ENCODE results near the gene IL1R2.

IL1R2 gene

DNA sequence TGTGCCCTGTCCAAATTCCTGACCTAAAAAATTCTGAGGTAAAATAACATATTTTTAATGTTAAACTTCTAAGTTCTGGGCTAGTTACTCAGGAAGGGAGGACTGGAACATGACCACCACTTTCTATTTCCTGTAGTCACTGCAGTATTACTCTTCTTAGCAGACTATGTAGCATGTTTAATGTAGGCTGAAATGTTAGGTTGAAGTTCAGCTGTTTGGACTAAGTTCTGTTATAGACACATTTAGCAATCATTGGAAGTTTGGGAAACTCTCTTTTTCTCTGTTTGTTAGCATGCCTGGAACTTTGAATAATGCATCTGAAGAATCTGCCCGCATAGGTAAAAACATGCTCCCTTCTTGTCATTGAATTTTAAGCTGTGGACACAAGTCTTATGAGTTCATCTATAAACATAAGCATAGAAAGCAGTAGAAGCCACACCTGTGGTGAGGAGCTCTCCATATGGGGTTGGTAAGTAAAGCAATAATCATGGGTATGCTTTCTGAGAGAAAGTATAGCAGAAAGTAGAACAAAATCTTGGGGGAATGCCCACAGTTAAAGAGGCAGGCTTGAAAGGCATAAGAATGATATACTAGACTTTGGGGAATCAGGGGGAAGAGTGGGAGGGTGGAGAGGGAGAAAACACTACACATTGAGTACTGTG lies 52.6 kb downstream of the IL1R2 start:
- no peak for DNase-seq

DNA sequence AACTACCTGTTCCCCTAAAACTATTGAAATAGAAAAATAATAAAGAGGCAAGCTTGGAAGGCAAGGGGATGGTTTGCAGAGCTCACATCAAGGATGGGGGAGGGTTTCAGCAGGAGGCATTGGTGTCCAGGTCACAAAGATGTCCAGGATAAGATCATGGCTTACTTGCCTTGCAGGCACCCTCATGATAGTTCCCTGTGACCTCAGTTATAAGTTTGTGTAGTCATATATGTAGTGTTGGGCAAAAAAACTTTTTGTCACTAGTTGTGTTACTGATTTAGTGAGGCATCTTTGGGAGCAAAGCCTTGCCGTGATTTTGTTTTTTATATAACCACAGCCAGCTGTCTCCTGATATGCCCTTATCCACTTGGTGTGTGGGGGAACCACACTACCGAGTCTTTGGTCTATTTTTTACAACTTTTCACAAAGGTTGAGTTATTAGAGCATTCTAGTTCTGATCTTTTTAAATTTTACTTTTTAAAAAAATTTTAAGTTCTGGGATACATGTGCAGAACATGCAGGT lies 53.3 kb downstream of the IL1R2 start:
- no peak for DNase-seq

DNA sequence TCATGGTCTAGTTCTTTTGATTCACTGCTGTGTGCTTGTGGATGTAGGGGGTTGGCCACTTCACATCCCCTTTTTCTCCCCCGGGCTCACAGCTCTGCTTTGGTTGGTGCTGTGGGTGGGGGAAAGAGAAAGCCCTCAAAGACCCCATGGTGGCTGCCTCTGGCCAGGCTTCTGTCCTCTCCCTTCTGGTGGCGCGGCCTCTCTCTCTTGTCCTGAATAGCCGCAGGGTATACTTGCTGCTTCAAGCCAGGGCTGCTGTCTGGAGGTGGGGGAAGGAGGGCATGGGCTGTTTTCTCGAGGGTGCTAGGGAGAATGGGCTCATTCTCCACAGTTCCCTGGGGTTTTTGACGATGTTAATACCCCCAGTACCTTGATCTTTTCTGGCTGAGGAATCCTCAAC lies 53.9 kb downstream of the IL1R2 start:
- no peak for DNase-seq

DNA sequence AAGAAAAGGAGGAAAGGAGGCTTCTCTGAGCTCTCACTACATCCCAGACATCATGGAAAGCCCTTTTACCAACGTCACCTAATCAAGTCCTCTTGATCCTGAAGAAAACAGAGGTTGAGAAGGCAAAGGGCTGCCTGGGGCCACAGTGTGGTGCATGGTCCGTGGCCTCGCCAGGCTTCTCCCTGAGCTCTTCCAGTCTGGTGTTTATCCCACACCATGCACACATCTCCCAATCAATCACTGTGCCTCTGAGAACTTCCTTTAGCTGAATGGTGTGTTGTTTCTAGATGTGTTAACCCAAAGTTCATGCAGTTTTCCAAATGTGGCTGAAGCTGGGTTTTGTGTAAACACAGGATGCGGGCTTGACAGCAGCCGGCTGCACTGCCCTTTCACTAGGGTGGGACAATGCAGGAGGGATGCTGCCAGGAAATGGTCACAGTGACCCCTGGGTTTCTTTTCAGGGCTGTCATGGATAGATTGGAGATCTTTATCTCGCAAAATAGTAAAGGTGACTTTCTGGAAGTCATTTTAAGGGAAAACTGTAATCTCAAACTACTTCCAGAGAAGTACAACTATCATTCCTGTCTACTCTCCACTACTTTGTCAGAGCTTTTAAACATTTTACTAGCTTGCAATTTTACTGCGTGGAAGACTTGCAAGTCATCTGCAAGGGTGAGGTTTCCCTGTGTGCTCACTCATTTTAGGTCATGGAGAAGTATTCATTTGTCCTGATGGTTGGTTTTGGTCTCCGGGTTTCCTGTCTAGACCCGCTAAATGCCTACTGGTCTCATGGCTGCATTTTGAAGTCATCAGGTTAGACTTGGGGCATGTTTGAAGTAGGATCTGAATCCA lies 54.6 kb downstream of the IL1R2 start:
- DNase-seq = no peak

DNA sequence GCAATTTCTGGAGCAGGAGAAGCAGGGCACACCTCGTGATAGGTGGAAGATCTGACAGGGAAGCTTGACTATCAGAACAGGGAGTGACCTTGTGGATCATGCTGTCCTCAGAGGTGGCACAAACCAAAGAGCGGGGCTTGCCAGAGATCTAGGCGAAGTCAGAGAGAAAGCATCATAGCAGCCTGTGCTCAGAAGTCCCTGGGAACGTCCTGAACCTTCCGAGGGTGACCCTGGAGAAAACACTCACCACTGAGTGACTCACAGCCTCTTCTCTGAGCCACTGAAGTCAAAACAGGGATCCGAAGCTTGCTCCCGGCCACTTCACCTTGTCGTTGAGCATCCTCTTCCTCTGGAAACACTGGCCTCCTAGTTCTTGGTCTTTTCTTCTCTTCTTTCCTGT lies 56.7 kb downstream of the IL1R2 start:
- no peak for DNase-seq

DNA sequence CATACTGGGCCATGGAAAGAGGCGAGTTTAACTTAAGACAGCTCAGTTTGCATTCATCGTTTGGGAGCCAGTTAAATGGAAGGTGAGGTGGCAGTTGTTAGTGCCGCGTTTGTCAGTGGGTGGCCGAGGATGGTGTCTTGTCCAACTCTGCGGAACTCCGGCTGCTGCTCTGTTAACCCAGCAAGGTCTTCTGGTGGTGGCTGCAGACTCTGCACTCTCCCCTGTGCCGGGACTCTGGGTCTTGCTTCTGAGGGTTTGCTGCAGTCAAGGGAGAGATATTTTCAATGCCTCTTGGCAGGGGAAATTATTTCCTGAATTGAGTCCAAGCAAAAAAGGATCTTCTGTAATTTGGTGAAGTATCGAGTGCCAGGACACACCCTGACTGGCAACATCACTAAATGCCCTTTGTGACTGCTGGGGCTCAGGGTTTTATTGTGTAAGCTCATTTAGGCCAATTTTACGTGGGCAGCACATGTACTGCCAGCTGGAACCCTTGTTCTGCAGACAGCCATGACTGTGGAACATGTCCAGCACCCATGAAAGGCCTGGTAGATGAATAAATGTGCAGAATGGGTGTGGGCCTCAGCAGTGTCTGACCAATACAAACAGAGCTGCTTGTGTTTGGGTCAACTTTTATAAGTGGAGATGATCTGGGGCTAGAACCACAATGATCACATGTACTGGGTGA lies 58.1 kb downstream of the IL1R2 start:
- no peak for DNase-seq

DNA sequence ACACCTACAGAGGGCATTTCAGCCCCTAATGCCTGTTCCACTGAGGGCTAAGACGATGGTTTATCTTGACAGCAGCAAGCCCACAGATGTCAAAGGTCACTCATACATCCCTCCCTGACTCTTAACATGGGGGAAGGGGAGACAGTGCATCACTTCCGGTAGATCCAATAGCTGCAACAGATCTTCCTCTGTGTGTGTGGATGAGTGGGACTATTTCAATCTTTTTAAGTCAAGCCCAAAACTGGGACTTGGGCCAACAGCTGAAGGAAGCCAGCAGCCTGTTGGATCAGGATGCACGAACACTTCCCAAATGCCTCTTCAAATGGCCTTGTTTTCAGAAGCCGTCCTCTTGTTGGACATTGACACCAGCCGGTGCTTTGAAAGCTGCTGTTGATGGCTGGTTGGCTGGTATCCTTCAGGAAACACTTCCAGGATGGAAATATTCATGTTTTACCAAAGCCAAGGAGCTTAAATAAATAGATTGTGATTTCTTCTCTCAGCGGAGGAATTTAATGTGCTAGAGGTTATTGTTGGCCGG lies 59.2 kb downstream of the IL1R2 start:
- DNase-seq = no peak

DNA sequence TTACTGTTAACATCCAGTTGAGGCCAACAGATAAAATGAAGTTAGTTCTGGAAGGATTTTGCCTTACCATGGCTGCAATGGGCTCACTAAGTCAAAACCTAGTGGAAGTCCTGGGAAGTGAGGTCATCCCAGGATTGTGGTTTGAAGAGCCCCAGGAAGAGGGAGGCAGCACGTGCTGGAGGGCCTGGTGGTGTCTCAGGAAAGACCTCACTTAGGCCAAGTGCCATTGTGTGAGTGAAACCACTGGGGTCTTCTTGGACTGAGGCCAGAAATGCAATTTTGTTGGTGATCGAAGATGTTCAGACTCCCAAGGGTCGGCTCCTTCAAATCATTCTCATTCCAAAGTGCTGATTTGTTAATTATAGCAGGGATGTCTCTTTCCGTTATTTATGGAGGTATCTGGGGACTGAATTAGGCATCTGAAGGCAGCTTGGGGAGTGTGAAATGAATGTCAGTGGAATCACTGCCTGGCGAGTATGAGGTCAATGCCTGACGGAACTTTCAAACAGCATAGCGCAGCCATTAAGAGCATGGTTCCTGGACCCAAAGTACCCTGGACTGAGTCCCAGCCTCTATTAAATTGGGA lies 60.0 kb downstream of the IL1R2 start:
- no peak for DNase-seq

DNA sequence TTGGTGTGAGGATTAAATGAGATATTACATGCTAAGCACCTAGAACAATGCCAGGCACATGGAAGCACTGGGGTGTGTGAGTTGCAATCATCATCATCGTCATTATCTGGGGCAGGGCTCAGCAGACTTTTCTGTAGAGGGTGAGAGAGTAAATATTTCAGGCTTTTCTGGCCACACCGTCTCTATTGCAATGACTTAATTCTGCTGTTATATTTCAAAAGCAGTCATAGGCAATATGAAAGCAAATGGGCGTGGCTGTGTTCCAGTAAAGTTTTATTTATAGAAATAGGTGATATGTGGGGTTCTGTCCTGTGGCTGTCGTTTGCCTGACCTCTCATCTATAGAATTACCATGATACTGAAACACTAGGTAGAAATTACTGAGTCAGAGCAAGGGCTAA lies 60.6 kb downstream of the IL1R2 start:
- DNase-seq = no peak

DNA sequence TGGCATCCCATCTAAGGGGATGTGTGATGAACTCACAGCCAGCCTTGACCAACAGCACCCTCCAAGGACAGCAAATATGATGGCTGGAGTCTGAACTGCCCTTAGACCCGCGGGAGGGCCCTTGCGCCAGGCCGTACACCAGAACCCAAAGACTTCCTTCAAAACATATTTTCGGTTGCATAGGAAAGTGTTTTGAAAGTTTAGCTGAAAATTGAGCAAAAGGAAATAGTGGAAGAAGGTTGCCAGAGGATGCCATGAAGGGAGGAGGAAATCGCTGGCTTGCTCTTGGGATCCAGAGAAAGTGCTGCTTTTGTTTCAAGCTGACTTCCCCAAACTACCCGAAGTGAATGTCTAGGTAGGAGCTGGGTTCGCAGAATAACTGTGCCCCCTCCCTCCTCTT lies 61.3 kb downstream of the IL1R2 start:
- no peak for DNase-seq

DNA sequence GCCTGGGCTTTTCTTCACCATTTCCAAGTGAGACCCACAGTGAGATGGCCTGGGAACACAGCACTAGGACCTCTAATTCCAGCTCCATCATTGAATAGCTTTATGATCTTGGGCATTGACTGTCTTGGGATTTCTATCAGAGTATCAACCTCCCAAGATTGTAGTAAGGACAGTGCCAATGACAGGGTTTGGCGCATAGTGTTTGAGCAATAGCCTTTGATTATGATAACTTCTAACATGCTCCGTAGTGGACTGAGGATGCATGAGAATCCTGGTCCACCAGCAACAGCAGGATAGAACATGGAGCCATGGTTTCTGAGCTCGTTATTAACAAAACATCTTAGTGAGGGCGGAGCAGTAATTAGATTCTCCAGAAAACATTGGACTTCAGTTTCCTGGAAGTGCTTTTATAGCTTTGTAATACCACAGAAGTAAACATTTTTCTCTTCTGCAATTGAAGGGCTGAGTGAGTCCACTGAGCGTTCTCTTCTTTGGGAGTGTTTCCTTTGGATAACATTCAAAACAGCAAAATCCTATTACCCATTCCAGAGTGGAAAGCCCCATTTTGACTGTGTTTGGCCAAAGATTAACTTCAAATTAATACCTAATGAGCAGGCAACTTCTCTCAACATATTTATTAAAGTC lies 63.7 kb downstream of the IL1R2 start:
- DNase-seq = no peak

DNA sequence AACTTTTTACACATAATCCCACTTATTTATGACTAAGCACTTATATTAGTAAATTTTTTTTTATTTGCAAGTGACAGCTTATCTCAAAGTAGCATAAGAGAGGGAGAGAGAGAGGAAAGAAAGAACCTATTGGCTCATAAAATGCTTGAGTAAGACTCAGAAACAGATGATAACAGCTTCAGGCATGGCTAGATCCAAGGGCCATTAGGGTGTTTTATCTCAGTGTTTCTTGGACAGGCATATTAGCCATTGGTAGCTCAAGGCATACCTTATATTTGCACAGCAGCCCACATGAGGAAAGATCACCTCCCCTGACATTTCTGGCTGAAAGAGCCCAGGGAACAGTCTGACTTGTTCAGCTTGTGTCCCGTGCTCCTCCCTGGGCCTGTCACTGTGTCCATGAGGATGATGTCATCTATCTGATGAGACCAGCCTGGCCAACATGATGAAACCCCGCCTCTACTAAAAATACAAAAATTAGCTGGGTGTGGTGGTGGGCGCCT lies 64.4 kb downstream of the IL1R2 start:
- DNase-seq = no peak

DNA sequence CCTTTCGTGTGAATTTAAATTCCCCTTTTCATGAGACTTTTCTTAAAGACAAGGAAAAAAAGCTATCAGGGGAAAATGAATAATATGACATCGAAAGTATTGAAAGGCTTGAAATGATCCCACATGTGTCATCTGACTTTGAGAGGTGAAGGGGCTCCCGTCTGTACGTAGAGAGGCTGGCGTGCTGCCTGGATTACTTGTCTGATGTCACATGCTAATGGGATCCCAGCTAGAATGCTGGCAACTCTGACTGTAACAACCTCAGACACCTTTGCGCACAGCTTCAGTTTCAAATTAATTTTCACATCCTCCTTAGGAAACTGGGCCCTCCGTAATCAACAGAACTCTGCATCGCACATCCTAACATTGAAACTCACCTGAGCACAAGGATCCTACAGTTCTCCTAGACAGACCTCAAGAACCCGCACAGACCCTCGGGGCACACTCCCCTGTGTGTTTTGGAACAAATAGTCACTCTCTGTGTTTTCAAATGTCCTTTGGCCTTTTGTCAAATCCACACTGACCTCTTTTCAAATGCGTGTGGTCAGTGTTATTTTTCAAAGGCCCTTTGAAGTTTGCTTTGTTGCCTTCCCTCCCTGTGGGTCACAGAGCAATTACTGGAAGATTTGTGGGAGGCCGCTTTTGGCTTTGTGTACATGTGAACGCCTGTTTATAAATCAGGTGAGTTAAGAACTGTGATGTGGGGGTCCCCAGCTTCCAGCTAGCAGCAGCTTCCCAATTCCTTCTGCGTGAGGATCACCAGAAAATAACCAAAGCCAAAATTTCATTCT lies 65.9 kb downstream of the IL1R2 start:
- no peak for DNase-seq

DNA sequence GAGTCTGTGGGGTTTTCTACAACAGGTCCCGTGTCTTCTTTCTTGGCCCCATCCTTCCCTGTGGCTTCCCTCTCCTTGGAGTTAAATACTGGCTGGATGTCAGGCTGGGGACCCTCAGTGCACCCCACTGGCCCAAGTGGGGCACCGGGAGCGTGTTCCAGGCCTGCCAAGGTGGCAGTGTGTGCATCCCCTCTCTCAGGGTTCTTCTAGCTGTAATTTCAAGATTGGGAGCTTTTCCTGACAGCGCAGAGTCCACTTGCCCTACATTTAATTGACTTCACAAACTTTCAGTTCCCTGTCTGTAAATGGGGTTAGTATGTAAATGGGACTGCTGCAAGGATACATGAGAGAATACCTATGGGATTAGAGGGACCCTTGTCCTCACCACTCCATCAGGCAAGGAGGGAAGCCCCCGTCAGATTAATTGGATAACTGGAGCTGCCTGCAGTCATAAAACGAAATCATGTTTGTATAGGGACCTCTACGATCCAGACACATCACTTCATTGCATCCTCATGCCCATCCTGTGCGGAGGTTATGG lies 66.6 kb downstream of the IL1R2 start:
- no peak for DNase-seq

DNA sequence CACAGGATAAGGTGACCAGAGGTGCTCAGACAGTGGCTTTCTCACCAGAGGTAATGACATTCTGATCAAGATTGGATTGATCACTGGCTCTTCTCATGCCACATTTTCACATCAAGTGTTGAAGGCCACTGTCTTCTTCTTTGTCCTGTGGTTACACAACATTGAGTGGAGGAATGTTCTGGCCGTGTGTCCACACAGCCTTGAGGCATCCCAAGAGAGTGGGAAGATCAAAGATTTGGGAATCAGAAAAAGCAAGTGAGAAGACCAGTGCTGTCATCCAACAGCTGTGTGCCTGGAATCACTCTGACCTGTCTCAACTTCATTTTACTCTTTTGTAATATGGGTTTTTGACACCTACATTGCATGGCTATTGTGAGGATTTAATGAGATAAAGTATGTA lies 67.4 kb downstream of the IL1R2 start:
- DNase-seq = no peak

DNA sequence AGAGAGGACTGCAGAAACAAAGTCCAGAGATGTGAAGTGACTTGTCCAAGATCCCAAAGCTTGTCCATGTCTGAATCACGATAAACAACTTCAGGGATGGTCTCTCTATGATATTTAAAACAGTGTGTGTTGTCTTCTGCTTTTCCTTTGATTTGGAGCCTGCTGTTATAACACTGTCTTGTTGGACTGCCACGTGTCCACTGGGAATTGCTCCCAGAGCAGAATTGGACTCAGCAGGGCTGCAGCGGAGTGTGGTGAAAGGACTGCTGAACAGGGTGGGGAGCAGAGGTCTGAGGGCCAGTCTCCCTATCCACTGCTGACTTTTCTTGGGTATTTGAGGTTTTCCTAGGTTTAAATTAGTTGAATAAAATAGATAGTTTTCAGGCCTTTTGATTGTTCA lies 68.3 kb downstream of the IL1R2 start:
- no peak for DNase-seq

DNA sequence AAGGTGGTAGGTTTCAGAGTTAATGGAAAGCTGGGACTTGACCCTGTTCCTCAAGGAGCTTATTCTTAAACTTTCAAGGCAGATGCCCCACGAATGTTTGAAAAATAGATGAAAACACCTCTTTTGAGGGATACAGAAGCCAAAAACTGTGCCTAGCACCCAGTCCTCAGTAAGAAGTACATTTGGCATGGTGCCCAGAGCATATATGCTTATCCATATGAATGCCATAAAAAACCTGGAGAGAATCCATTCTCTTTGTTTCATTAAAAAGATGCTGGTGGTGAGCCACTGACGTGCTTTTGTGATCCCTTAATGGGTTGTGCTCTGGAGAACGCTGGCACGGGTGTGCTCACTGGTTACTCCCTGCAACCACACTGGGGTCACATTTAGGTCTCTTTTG lies 69.0 kb downstream of the IL1R2 start:
- DNase-seq = no peak

DNA sequence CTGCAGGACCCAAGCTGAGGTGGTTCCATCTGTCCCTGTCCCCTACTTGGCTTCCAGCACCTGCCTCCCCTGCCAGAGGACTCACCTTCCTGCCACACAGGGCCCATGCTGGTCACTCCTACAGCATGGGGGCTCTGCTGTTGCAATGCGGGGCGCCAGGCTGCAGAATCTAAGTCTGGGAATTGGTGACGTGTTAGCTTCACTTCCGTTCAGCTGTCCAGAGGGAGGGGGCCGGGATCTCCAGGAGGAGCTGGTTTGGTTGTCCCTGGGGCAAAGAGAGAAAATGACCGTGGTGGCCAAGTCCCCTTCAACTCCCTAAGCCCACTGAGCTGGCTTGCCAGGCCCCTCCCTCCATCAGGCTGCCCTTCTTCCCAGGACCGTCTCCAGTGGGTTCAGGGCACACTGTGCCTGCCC lies 69.5 kb downstream of the IL1R2 start:
- no peak for DNase-seq

DNA sequence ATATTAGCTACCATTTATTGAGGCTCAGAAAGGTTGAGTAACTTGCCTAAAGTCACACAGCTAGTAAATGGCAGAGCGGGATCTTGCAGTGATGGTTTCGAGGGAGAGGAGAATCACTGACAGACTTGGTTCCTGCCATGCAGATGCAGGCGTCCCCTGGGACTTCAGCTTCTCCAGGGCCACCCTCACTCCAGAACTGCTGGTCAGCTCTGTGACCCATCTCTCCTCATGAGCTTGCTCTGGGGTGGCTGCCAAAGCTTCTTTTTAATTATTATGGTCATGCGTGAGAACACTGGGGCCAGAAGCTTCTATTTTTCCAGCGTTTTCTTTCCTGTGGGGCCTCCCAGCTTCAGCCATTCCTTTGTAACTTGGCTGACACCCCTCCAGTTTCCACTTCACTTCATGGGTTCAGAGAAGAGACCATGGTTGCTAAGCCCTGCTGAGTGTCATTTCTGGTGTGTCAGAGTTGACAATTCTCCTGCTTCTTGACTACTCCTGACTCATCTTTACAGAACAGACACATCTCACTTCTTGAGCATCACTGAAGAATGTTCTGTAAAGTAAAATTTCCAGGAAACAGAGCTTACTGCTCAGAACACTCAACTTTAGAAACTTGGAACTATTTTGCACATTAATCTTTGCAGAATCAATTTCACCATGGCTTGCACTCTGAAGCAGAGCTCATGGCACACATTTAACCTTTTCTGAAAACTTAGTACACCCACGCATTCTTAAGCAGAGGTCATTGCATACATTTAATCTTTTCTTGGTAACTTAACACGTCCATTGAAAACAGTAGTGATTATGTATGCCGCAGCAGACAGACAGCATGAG lies 70.4 kb downstream of the IL1R2 start:
- DNase-seq = no peak

DNA sequence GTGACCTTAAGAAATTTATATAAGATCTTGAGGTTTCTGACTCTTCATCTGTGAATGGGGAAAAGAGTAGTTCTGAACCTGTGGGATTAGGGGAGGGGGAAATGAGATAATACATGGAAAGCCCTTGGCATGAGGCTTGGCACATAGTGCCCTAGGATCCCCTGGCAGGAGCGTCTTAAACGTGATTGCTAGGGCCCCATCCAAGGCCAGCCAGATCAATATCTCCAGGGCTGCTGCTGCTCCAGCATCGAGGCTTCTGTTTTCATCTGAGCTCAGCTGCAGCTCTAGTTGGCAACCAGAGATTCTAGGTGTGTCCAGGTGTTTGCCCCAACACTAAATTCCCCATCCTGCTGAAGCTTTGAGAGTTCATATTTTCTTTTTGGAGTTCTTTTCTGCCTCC lies 71.0 kb downstream of the IL1R2 start:
- DNase-seq = no peak
